ENCODE measurements around the gene HES3. TPM values are rescaled to one million over a fixed set of nuclear protein-coding genes. Genes with fewer than 3 reads are reported as not detected.
A peak's percentile ranks its signal among the peaks of the same experiment; 100 is the strongest.

HES3 gene, protein sequence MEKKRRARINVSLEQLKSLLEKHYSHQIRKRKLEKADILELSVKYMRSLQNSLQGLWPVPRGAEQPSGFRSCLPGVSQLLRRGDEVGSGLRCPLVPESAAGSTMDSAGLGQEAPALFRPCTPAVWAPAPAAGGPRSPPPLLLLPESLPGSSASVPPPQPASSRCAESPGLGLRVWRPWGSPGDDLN
- polyA plus RNA-seq (2013, experiment 1 of 2): not detected
- not detected for polyA plus RNA-seq (2013, experiment 2 of 2)

DNA sequence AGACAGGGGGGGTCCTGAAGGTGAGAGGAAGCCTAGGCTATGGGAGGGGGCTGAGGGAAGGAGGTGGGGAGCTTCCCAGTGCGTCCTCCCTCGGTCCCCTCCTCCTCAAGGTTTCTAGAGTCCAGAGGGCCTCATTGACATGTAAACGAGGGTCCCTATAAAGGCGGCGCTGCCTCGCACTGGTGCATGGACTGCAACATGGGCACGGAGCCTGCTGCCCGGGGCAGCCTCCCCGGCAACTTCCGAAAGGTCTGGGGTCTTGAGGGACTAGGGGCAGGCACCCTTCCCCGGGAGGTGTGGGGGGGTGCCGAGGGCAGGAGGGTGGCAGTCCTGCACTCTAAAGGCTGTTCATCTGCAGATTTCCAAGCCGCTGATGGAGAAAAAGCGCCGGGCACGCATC, at the start of gene HES3:
Gene HES3, plus strand, starts transcription at position 187 of the 400 bp plus-strand sequence. Its CDS starts 187 bp downstream, at position 374.
- H2BK5ac ChIP-seq (ENCODE audit: low read depth, low read length, poor library complexity, severe bottlenecking): no peak within 1 kb of the TSS
- H3K23ac ChIP-seq (ENCODE audit: low read length in 2 of 2): no peak within 1 kb of the TSS
- H2BK15ac ChIP-seq (ENCODE audit: low read depth, poor library complexity, severe bottlenecking): no peak within 1 kb of the TSS
- H2AK5ac ChIP-seq (ENCODE audit: low read length, severe bottlenecking): no peak within 1 kb of the TSS
- no peak within 1 kb of the TSS for H3K18ac ChIP-seq (ENCODE audit: low read depth in 1 of 2, low read length in 2 of 2)
- H3K27me3 ChIP-seq (ENCODE audit: control insufficient read depth in 1 of 2, insufficient read depth in 1 of 2, low read length in 2 of 2): peaks cover 67 to 85% of the 10 kb centered on the region in 2 experiments
- H3K4me3 ChIP-seq (ENCODE audit: insufficient read depth in 1 of 2, low read depth in 1 of 2, low read length in 2 of 2): no peak within 1 kb of the TSS
- H4K8ac ChIP-seq (ENCODE audit: low read length): no peak within 1 kb of the TSS
- no peak within 1 kb of the TSS for H4K91ac ChIP-seq (ENCODE audit: low read length)
- H3K9ac ChIP-seq (ENCODE audit: low read length): no peak within 1 kb of the TSS
- H3K36me3 ChIP-seq (ENCODE audit: control insufficient read depth in 1 of 2, insufficient read depth in 2 of 2, low read depth in 1 of 2, low read length in 2 of 2): no peaks in the 10 kb centered on the region
- no peak within 1 kb of the TSS for H3K4ac ChIP-seq (ENCODE audit: low read depth in 1 of 2, low read length in 2 of 2)
- H2AFZ ChIP-seq (ENCODE audit: low read depth, low read length): no peak within 1 kb of the TSS
- H2BK12ac ChIP-seq (ENCODE audit: low read length in 2 of 2): no peak within 1 kb of the TSS
- H3K27ac ChIP-seq (ENCODE audit: low read length, poor library complexity, severe bottlenecking): no peak within 1 kb of the TSS
- 13% methylated on average over 15 of the region's 16 CpGs for WGBS
- H2BK120ac ChIP-seq (ENCODE audit: low read depth, low read length): no peak within 1 kb of the TSS
- H3K14ac ChIP-seq (ENCODE audit: low read length in 2 of 2): no peak within 1 kb of the TSS
- H3K4me1 ChIP-seq (ENCODE audit: control insufficient read depth, insufficient read depth, low read depth, low read length): peaks cover 31% of the 10 kb centered on the region
- H3K4me2 ChIP-seq (ENCODE audit: low read length, poor library complexity, severe bottlenecking): no peak within 1 kb of the TSS
- H3K79me1 ChIP-seq (replicated peaks; ENCODE audit: low read length, poor library complexity, severe bottlenecking): no peaks in the 10 kb centered on the region
- DNase-seq: no peak
- no peaks in the 10 kb centered on the region for H3K9me3 ChIP-seq (ENCODE audit: control insufficient read depth, low read length)

DNA sequence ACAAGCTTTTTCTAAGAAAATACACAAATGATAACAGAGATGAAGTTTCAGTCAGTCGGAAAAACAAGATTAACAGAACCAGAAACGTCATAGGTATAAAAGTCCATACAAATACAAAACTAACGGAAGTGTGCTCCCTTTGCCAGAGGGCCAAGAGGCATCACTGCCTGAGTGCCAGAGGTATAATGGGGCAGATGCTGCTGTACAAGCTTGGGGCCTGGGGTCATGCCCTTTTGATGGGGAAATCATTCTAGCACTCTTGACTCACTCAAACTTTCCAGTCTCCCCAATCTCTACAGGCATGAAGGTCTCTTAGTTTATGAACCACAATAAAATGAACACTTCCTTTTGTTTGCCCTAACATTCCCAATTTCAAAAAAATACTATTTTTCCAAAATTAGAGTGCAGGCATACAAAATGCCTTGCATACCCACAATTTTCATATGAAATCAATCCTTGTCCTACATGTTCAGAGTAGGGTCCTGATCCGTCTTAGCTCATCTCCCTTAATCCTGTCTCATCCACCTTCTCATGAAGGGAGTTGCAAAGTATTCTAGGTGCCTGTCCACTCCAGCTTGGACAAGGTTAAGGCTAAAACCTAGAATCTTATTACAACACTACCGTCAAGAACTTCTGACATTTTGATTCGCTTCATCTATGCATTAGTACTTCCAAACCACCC, 46.1 kb upstream of the HES3 start:
- WGBS: 83% methylated on average over 6 of the region's 6 CpGs
- Histone ChIP-seq H3K27ac (ENCODE audit: low read length, poor library complexity, severe bottlenecking) (no peak overlapping the region), H3K18ac (ENCODE audit: low read depth in 1 of 2, low read length in 2 of 2) (no peak overlapping the region), H3K9ac (ENCODE audit: low read length) (peak overlapping the region; percentile 98), H3K14ac (ENCODE audit: low read length in 2 of 2) (no peak overlapping the region), H3K4me3 (ENCODE audit: insufficient read depth in 1 of 2, low read depth in 1 of 2, low read length in 2 of 2) (peak overlapping the region in 1 of 2 experiments; percentile 95), H3K27me3 (ENCODE audit: control insufficient read depth in 1 of 2, insufficient read depth in 1 of 2, low read length in 2 of 2) (no peaks in the 10 kb centered on the region), H2BK12ac (ENCODE audit: low read length in 2 of 2) (no peak overlapping the region), H3K4me2 (ENCODE audit: low read length, poor library complexity, severe bottlenecking) (peak overlapping the region; percentile 60), H2AK5ac (ENCODE audit: low read length, severe bottlenecking) (no peak overlapping the region), H3K4ac (ENCODE audit: low read depth in 1 of 2, low read length in 2 of 2) (no peak overlapping the region), H2BK120ac (ENCODE audit: low read depth, low read length) (no peak overlapping the region), H3K79me1 (replicated peaks; ENCODE audit: low read length, poor library complexity, severe bottlenecking) (peaks cover 10% of the 10 kb centered on the region), H4K91ac (ENCODE audit: low read length) (no peak overlapping the region), H3K23ac (ENCODE audit: low read length in 2 of 2) (no peak overlapping the region), H3K4me1 (ENCODE audit: control insufficient read depth, insufficient read depth, low read depth, low read length) (peaks cover 11% of the 10 kb centered on the region), H2BK5ac (ENCODE audit: low read depth, low read length, poor library complexity, severe bottlenecking) (no peak overlapping the region), H2AFZ (ENCODE audit: low read depth, low read length) (no peak overlapping the region), H4K8ac (ENCODE audit: low read length) (no peak overlapping the region), H3K9me3 (ENCODE audit: control insufficient read depth, low read length) (no peaks in the 10 kb centered on the region), H2BK15ac (ENCODE audit: low read depth, poor library complexity, severe bottlenecking) (peak overlapping the region; percentile 45), H3K36me3 (ENCODE audit: control insufficient read depth in 1 of 2, insufficient read depth in 2 of 2, low read depth in 1 of 2, low read length in 2 of 2) (peaks cover 30 to 36% of the 10 kb centered on the region in 2 experiments)
- DNase-seq: peak; percentile 24

DNA sequence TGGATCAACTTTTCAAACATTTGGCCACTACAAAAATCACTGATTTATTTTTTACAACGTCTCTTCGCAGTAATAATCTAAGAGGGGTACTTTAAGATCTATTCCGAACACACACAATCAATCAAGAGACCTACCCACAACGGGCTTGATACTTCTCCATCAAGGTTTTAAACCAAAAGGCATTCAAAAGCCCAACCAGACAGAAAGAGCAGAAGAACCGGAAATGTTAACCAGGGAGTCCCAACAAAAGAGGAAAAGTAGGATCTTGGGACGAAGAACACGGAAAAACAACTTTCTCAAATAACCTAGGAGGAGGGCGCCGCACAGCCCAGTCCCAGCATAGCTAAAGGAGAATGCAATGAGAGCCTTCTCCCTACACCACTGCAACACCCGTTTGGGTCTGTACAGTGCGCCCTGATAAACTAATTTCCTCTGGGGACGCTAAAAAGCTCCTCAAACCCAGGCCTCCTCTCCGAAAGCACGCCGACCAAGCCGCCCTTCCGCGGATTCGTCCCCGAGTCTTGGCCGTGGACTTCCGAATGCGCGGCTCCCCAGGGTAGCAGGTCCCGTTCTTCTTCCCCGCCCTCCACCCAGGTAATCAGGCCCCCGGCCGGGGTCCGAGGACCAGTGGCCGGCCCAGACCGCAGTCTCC, 45.2 kb upstream of the HES3 start:
- Histone ChIP-seq H4K91ac (ENCODE audit: low read length) (peak overlapping the region; percentile 90), H3K9ac (ENCODE audit: low read length) (peak overlapping the region; percentile 98), H3K9me3 (ENCODE audit: control insufficient read depth, low read length) (no peaks in the 10 kb centered on the region), H2BK15ac (ENCODE audit: low read depth, poor library complexity, severe bottlenecking) (peak overlapping the region; percentile 77), H3K14ac (ENCODE audit: low read length in 2 of 2) (peak overlapping the region; percentile 76 to 97), H3K4me3 (ENCODE audit: insufficient read depth in 1 of 2, low read depth in 1 of 2, low read length in 2 of 2) (peak overlapping the region; percentile 95 to 99), H3K27me3 (ENCODE audit: control insufficient read depth in 1 of 2, insufficient read depth in 1 of 2, low read length in 2 of 2) (no peaks in the 10 kb centered on the region), H3K79me1 (replicated peaks; ENCODE audit: low read length, poor library complexity, severe bottlenecking) (peaks cover 6% of the 10 kb centered on the region), H3K4me1 (ENCODE audit: control insufficient read depth, insufficient read depth, low read depth, low read length) (peaks cover 11% of the 10 kb centered on the region), H3K27ac (ENCODE audit: low read length, poor library complexity, severe bottlenecking) (peak overlapping the region; percentile 58), H2BK5ac (ENCODE audit: low read depth, low read length, poor library complexity, severe bottlenecking) (peak overlapping the region; percentile 66), H3K4me2 (ENCODE audit: low read length, poor library complexity, severe bottlenecking) (peak overlapping the region; percentile 60), H4K8ac (ENCODE audit: low read length) (peak overlapping the region; percentile 92), H3K36me3 (ENCODE audit: control insufficient read depth in 1 of 2, insufficient read depth in 2 of 2, low read depth in 1 of 2, low read length in 2 of 2) (peaks cover 22 to 29% of the 10 kb centered on the region in 2 experiments), H3K18ac (ENCODE audit: low read depth in 1 of 2, low read length in 2 of 2) (peak overlapping the region; percentile 95 to 98), H3K23ac (ENCODE audit: low read length in 2 of 2) (no peak overlapping the region), H3K4ac (ENCODE audit: low read depth in 1 of 2, low read length in 2 of 2) (peak overlapping the region; percentile 39 to 56), H2AK5ac (ENCODE audit: low read length, severe bottlenecking) (peak overlapping the region; percentile 21), H2AFZ (ENCODE audit: low read depth, low read length) (peak overlapping the region; percentile 92), H2BK120ac (ENCODE audit: low read depth, low read length) (peak overlapping the region; percentile 39), H2BK12ac (ENCODE audit: low read length in 2 of 2) (no peak overlapping the region)
- peak; percentile 44 for DNase-seq
- WGBS: 1% methylated on average over 30 of the region's 31 CpGs
